Uterus (tissue), 4 donors: ENCODE results near the gene UBAP1L. TPM values are rescaled to one million over a fixed set of nuclear protein-coding genes. Genes with fewer than 3 reads are reported as not detected.

Experiments
- DNase-seq, 2 donors: peaks; one replicate each; pipeline ENCODE4 v3.0.0-alpha.2; 2019 to 2020
- H3K27ac ChIP-seq, 2 donors: fragments of 200-600 bp; sonication (generic); 1 replicate in 1 of 2; 2 replicates in 1 of 2; pipeline ENCODE4 v1.5.1; 2016 to 2018
- H3K27me3 ChIP-seq, 2 donors: fragments of 200-600 bp; sonication (generic); one replicate each; pipeline ENCODE4 v1.5.1; 2018 to 2019; ENCODE audit warnings: control low read depth in 1 of 2
- H3K36me3 ChIP-seq, 2 donors: fragments of 200-600 bp; sonication (generic); one replicate each; pipeline ENCODE4 v1.5.1; 2019; ENCODE audit warnings: control low read depth in 1 of 2
- H3K4me1 ChIP-seq, 2 donors: fragments of 200-600 bp; sonication (generic); one replicate each; pipeline ENCODE4 v1.5.1; 2018 to 2019; ENCODE audit warnings: control low read depth in 1 of 2
- H3K4me3 ChIP-seq, 2 donors: fragments of 200-600 bp; sonication (generic); 1 replicate in 1 of 2; 2 replicates in 1 of 2; pipeline ENCODE4 v1.5.1; 2018 to 2019; ENCODE audit warnings: mild to moderate bottlenecking in 1 of 2
- H3K9me3 ChIP-seq, 2 donors: fragments of 200-600 bp; sonication (generic); one replicate each; pipeline ENCODE4 v1.5.1; 2019; ENCODE audit warnings: control low read depth in 1 of 2
- CTCF ChIP-seq, 4 experiments: fragments of 200-600 bp in 2 of 4; fragments of 450-650 bp in 2 of 4; sonication (generic) in 2 of 4; IDR thresholded peaks; one replicate each; pipeline ENCODE4 v1.5.1; 2016 to 2019; ENCODE audit warnings: antibody characterized with exemption in 4 of 4, mild to moderate bottlenecking in 2 of 4, moderate library complexity in 1 of 4
- POLR2A ChIP-seq, 2 donors: fragments of 450-650 bp; IDR thresholded peaks; one replicate each; pipeline ENCODE4 v1.6.1; 2016; ENCODE audit warnings: antibody characterized with exemption in 2 of 2, mild to moderate bottlenecking in 1 of 2, moderate library complexity in 1 of 2
- intact Hi-C: fragments of 100-400 bp; cut with DNase I; formaldehyde crosslinking; loops from one replicate; pipeline ENCODE4 v1.15.1; 2023; ENCODE audit warnings: low total_unique reads
- total RNA-seq, 4 donors: library from RNA; depleted of rRNA in 3 of 4; stranded (reverse); fragments of >200 nt in 3 of 4; gene quantifications; one replicate each; pipeline versions ENCODE4 v1.1.0 to v1.2.4, GENCODE V29; 2014 to 2023
- donor health status: DM: yes; HTN: yes; CAD: no.

Gene UBAP1L
- total RNA-seq, 4 donors from 2014 or later, result 0.77 to 16.0 (median 3.8) TPM

- no peaks in the 10 kb centered on the region for H3K4me1 ChIP-seq
- intact Hi-C loops, result no loop called here
- no peak overlapping the region for H3K27ac ChIP-seq
- TF ChIP-seq POLR2A (IDR thresholded peaks at IDR 0.05), result no peak
- no peak for TF ChIP-seq CTCF (IDR thresholded peaks at IDR 0.05)
- H3K4me3 ChIP-seq, result no peak overlapping the region
- H3K27me3 ChIP-seq, result no peaks in the 10 kb centered on the region
- H3K36me3 ChIP-seq, result no peaks in the 10 kb centered on the region
- H3K9me3 ChIP-seq, result no peaks in the 10 kb centered on the region
- DNase-seq, result no peak
Measured at GRCh38 chr15:65099336-65099735, 15.7 kb downstream of the UBAP1L start.

- no peaks in the 10 kb centered on the region for H3K27me3 ChIP-seq
- H3K4me1 ChIP-seq, result no peaks in the 10 kb centered on the region
- TF ChIP-seq POLR2A (IDR thresholded peaks at IDR 0.05) (no peak), CTCF (IDR thresholded peaks at IDR 0.05) (no peak)
- no peaks in the 10 kb centered on the region for H3K36me3 ChIP-seq
- H3K27ac ChIP-seq, result peak overlapping the region in 1 of 2 donors; percentile 73
- no peak overlapping the region for H3K4me3 ChIP-seq
- intact Hi-C loops, result no loop called here
- no peak for DNase-seq
- H3K9me3 ChIP-seq, result no peaks in the 10 kb centered on the region
Measured at GRCh38 chr15:65097651-65098263, 17.2 kb downstream of the UBAP1L start.

GRCh38 chr15:65096481-65097385, 18.3 kb downstream of the UBAP1L start:
- no peaks in the 10 kb centered on the region for H3K27me3 ChIP-seq
- no peaks in the 10 kb centered on the region for H3K4me1 ChIP-seq
- intact Hi-C loops, result no loop called here
- H3K4me3 ChIP-seq, result no peak overlapping the region
- no peak for TF ChIP-seq CTCF (IDR thresholded peaks at IDR 0.05)
- TF ChIP-seq POLR2A (IDR thresholded peaks at IDR 0.05), result no peak
- no peaks in the 10 kb centered on the region for H3K36me3 ChIP-seq
- peak overlapping the region in 1 of 2 donors; percentile 73 for H3K27ac ChIP-seq
- H3K9me3 ChIP-seq, result no peaks in the 10 kb centered on the region
- no peak for DNase-seq

- H3K4me3 ChIP-seq, result no peak overlapping the region
- H3K36me3 ChIP-seq, result no peaks in the 10 kb centered on the region
- intact Hi-C loops, result no loop called here
- H3K4me1 ChIP-seq, result no peaks in the 10 kb centered on the region
- peak overlapping the region; percentile 55 to 73 for H3K27ac ChIP-seq
- TF ChIP-seq POLR2A (IDR thresholded peaks at IDR 0.05) (no peak), CTCF (IDR thresholded peaks at IDR 0.05) (no peak)
- no peak for DNase-seq
- H3K27me3 ChIP-seq, result no peaks in the 10 kb centered on the region
- no peaks in the 10 kb centered on the region for H3K9me3 ChIP-seq
Measured at GRCh38 chr15:65095747-65096104, 19.3 kb downstream of the UBAP1L start.
